Activated naive CD8-positive, alpha-beta T cell treated with anti-CD3 and anti-CD28 coated beads, Interleukin-2, amount 50 U/mL, for 16 hours (primary cell): Measurements from ENCODE around the gene IP6K1.
"Not testable (repeated sequence)": the region's sequence is repeated elsewhere in the genome, so short reads cannot be mapped to it uniquely, and the experiment has no call there.

Experiments
- DNase-seq: peaks from one replicate; pipeline ENCODE4 v3.0.0-alpha.2; 2020; ENCODE audit warnings: low read depth, low spot score

The IP6K1 gene

GRCh38 chr3:49689046-49689907 is 97.1 kb downstream of the IP6K1 start, which contains the start of the genes MST1 and RNF123:
Gene MST1, minus strand, starts transcription at chr3:49689474. Its CDS starts 783 bp downstream, at chr3:49688691.
Gene RNF123, plus strand, starts transcription at chr3:49689557. Its CDS starts 1,609 bp downstream, at chr3:49691166.
- peak; percentile 77 for DNase-seq

GRCh38 chr3:49688338-49689045 is 97.8 kb downstream of the IP6K1 start:
- DNase-seq, result not testable (repeated sequence)

- not testable (repeated sequence) for DNase-seq
These were observed 98.9 kb downstream of the IP6K1 start for GRCh38 chr3:49687424-49687795.

- DNase-seq, result peak; percentile 11
These were observed 99.4 kb downstream of the IP6K1 start for GRCh38 chr3:49686769-49687423.

GRCh38 chr3:49686346-49686745 is 100.0 kb downstream of the IP6K1 start:
- DNase-seq, result not testable (repeated sequence)

DNA sequence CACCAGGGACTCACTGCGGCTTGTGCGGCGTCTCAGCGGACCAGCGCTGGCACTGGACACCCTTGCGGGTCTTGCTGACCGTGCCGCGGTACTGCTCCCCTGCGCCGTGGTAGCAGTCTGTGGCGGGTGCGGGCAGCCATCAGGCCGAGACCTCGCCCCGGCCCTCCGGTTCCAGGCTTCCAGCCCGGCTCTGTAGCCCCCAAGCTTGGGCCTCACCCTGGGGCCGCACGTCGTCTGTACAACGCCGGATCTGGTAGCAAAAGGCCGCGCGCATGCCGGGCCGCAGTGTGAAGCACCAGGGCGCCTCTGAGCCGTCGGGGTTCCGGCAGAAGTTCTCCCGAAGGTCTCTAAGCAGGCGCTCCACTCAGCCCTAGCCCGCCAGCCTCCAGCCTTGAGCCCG is 100.5 kb downstream of the IP6K1 start:
- not testable (repeated sequence) for DNase-seq

GRCh38 chr3:49685103-49685502 is 101.2 kb downstream of the IP6K1 start:
- not testable (repeated sequence) for DNase-seq

DNA sequence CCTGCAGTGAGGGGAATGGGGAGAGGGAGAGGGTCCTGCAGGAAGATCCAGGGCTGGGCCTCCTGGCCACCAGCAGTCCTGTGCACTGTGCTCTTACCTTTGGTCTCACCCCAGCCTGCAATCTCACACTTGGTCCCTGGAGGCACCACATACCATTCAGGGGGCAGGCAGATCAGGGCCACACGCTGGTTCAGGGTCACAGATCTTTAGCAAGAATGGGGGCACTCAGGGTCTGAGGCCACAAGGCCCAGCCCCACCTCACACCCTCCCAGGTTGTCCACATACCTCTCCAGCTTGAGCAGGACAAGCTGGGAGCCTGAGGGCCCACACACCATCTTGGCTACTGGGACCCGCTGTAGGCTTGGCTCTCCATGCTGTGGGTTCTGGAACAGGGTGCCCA is 101.9 kb downstream of the IP6K1 start:
- DNase-seq, result not testable (repeated sequence)

- DNase-seq, result no peak
These were observed 103.2 kb downstream of the IP6K1 start for GRCh38 chr3:49683162-49683561.

DNA sequence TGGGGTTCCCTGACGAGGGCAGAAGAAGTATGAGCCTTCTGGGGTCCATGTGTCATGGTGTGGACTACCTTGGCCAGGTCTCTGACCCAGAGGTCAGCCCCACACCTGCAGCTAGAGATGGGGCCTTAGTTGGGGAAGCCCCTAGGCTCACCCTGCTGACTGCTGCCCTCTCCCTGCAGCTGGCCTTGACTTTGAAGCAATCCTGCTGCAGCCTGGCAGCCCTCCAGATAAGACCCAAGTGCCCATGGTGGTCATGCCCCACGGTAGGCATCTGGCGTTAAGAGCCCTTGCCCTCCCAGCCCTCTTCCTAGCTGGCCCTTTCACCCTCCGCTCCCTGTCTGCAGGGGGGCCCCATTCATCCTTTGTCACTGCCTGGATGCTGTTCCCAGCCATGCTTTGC is 104.8 kb downstream of the IP6K1 start:
- DNase-seq, result no peak

DNA sequence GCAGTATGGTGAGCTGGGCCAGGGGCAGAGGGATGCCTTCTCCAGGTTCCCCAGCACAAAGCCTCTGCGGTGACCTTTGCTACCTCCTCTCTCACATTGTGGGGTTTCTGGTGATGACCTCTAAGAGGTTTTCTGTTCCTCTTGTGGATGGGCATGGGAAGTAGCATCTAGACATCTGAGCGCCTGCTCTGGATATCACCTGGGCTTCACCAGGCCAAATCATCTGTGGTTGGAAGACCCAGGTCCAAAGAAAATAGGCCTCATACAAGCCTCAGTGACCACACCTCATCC is 105.2 kb downstream of the IP6K1 start:
- DNase-seq, result no peak

DNA sequence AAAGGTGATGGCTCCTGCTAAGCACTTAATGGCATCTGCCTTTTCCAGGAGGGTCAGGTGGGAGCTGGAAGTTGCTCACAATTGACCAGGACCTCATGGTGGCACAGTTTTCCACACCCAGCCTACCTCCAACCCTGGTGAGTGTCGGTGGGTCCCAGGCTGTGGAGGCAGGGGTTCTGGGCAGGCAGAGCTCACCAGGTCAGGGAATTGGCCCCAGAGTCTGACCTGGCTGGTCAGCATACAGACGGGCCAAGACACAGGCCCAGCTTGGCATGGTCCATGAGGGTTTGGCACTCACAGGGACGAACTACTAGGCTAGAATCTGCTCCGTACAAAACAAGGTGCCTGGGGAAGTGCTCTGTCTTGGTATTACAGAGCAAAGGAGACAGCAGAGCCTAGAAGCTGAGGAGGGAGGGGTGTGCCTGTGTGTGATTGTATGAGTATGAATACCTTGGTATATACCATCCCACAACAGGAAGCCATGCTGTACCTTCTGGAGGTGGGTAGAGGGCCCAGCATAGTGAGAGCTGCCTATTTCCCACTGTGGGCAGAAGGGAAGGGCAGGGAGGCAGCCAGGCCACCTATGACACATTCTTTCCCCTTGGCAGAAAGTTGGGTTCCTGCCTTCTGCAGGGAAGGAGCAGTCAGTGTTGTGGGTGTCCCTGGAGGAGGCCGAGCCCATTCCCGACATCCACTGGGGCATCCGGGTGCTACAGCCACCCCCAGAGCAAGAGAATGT is 105.7 kb downstream of the IP6K1 start:
- no peak for DNase-seq

DNA sequence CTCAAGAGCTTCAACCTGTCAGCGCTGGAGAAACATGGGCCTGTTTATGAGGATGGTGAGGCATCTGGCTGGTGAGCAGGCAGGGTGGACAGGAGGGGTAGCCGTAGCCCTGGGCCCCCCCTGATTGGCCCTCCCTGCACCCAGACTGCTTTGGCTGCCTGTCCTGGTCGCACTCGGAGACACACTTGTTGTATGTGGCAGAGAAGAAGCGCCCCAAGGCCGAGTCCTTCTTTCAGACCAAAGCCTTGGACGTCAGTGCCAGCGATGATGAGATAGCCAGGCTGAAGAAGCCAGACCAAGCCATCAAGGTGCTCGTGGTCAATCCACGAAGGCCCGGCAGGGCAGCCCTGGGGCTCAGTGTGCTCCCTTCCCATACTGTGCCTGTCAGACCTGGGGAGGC is 110.4 kb downstream of the IP6K1 start:
- no peak for DNase-seq

GRCh38 chr3:49674497-49674983 is 111.8 kb downstream of the IP6K1 start:
- DNase-seq, result no peak
